Measurements from ENCODE around the gene TNFRSF14. TPM values are rescaled to one million over a fixed set of nuclear protein-coding genes. Genes with fewer than 3 reads are reported as not detected.
A peak's percentile ranks its signal among the peaks of the same experiment; 100 is the strongest.

Gene TNFRSF14
- total and polyA plus RNA-seq, 4 donors = 14.8 to 38.1 (median 29.1) TPM

- TF ChIP-seq ZBTB33 (IDR thresholded peaks at IDR 0.05) = no peak
- TF ChIP-seq FOXA2 (IDR thresholded peaks at IDR 0.05) = no peak
These were observed 28.2 kb upstream of the TNFRSF14 start (continued) for GRCh38 chr1:2528016-2528415.

GRCh38 chr1:2528611-2528965 lies 27.6 kb upstream of the TNFRSF14 start:
- Histone ChIP-seq H3K9me3 (ENCODE audit: control insufficient read depth in 4 of 4, low read length in 3 of 4) (no peaks in the 10 kb centered on the region), H3K36me3 (ENCODE audit: control insufficient read depth in 4 of 4, insufficient read depth in 3 of 4, low read depth in 1 of 4, low read length in 3 of 4) (no peaks in the 10 kb centered on the region), H3K4me3 (ENCODE audit: low read depth in 1 of 3, low read length in 3 of 3) (no peak overlapping the region), H3K27me3 (ENCODE audit: control insufficient read depth in 4 of 4, insufficient read depth in 4 of 4, low read length in 3 of 4) (no peaks in the 10 kb centered on the region), H3K4me1 (ENCODE audit: control insufficient read depth in 4 of 4, insufficient read depth in 4 of 4, low read length in 3 of 4) (peaks cover 46 to 63% (median 55%) of the 10 kb centered on the region in 4 donors), H3K27ac (ENCODE audit: low read depth in 1 of 2, low read length in 2 of 2) (peak overlapping the region; percentile 87 to 95), H3K9ac (ENCODE audit: low read depth in 1 of 2, low read length in 2 of 2) (no peak overlapping the region)
- 30% methylated on average over 10 of the region's 10 CpGs for WGBS
- TF ChIP-seq CTCF (IDR thresholded peaks at IDR 0.05; ENCODE audit: low read depth, low read length, missing input control) (peak; percentile 2), ATF3 (IDR thresholded peaks at IDR 0.05) (no peak)
- no peak for DNase-seq (ENCODE audit: low spot score)

GRCh38 chr1:2528966-2529783 lies 27.0 kb upstream of the TNFRSF14 start:
- no peak overlapping the region for H3K9ac ChIP-seq (ENCODE audit: low read depth in 1 of 2, low read length in 2 of 2)
- no peaks in the 10 kb centered on the region for H3K9me3 ChIP-seq (ENCODE audit: control insufficient read depth in 4 of 4, low read length in 3 of 4)
- peak overlapping the region; percentile 87 to 95 for H3K27ac ChIP-seq (ENCODE audit: low read depth in 1 of 2, low read length in 2 of 2)
- no peak for DNase-seq (ENCODE audit: low spot score)
- TF ChIP-seq TAF1 (conservative IDR thresholded peaks at IDR 0.05) (no peak), RAD21 (IDR thresholded peaks at IDR 0.05) (no peak), SP1 (IDR thresholded peaks at IDR 0.05) (peak; percentile 66), NR2F2 (IDR thresholded peaks at IDR 0.05) (no peak), HNF4A (conservative IDR thresholded peaks at IDR 0.05) (peak in 1 of 2 donors; percentile 41), REST (IDR thresholded peaks at IDR 0.05) (no peak), RXRA (IDR thresholded peaks at IDR 0.05) (peak; percentile 42 to 46)
- no peaks in the 10 kb centered on the region for H3K36me3 ChIP-seq (ENCODE audit: control insufficient read depth in 4 of 4, insufficient read depth in 3 of 4, low read depth in 1 of 4, low read length in 3 of 4)
- H3K27me3 ChIP-seq (ENCODE audit: control insufficient read depth in 4 of 4, insufficient read depth in 4 of 4, low read length in 3 of 4) = no peaks in the 10 kb centered on the region
- H3K4me3 ChIP-seq (ENCODE audit: low read depth in 1 of 3, low read length in 3 of 3) = peak overlapping the region in 2 of 3 donors; percentile 32 to 35
- WGBS = 2% methylated on average over 84 of the region's 84 CpGs
- H3K4me1 ChIP-seq (ENCODE audit: control insufficient read depth in 4 of 4, insufficient read depth in 4 of 4, low read length in 3 of 4) = peaks cover 40 to 57% (median 50%) of the 10 kb centered on the region in 4 donors
